Measurements from ENCODE around the gene ATP1A3.
"Not testable (repeated sequence)": the region's sequence is repeated elsewhere in the genome, so short reads cannot be mapped to it uniquely, and the experiment has no call there.

Gene ATP1A3

GRCh38 chr19:41994521-41994971 is 516 bp upstream of the ATP1A3 start:
- in situ Hi-C loops (cut with HindIII; ENCODE audit: low sequenced_read_pairs), result no loop called here
- no peak for TF ChIP-seq CTCF (IDR thresholded peaks at IDR 0.05; ENCODE audit: low read depth, low read length, missing control alignments)
- no peak overlapping the region for H3K4me3 ChIP-seq (ENCODE audit: low read depth, low read length)
- no peak for DNase-seq (ENCODE audit: low read depth)

GRCh38 chr19:41991925-41992569 is 2.0 kb downstream of the ATP1A3 start:
- in situ Hi-C loops (cut with HindIII; ENCODE audit: low sequenced_read_pairs); DNase-seq (ENCODE audit: low read depth): not testable (repeated sequence)

GRCh38 chr19:41991025-41991424 is 3.0 kb downstream of the ATP1A3 start:
- no peak for TF ChIP-seq CTCF (IDR thresholded peaks at IDR 0.05; ENCODE audit: low read depth, low read length, missing control alignments)
- DNase-seq (ENCODE audit: low read depth), result no peak
- in situ Hi-C loops (cut with HindIII; ENCODE audit: low sequenced_read_pairs), result no loop called here
- H3K4me3 ChIP-seq (ENCODE audit: low read depth, low read length), result no peak overlapping the region

More at GRCh38 chr19:41991925-41992569, 2.0 kb downstream of the ATP1A3 start:
- H3K4me3 ChIP-seq (ENCODE audit: low read depth, low read length), result not testable (repeated sequence)

GRCh38 chr19:41990615-41991014 is 3.4 kb downstream of the ATP1A3 start:
- in situ Hi-C loops (cut with HindIII; ENCODE audit: low sequenced_read_pairs), result no loop called here
- TF ChIP-seq CTCF (IDR thresholded peaks at IDR 0.05; ENCODE audit: low read depth, low read length, missing control alignments), result no peak
- no peak overlapping the region for H3K4me3 ChIP-seq (ENCODE audit: low read depth, low read length)
- no peak for DNase-seq (ENCODE audit: low read depth)

GRCh38 chr19:41990028-41990427 is 4.0 kb downstream of the ATP1A3 start:
- no peak for TF ChIP-seq CTCF (IDR thresholded peaks at IDR 0.05; ENCODE audit: low read depth, low read length, missing control alignments)
- no peak overlapping the region for H3K4me3 ChIP-seq (ENCODE audit: low read depth, low read length)
- in situ Hi-C loops (cut with HindIII; ENCODE audit: low sequenced_read_pairs), result no loop called here
- DNase-seq (ENCODE audit: low read depth), result no peak

GRCh38 chr19:41988947-41989346 is 5.1 kb downstream of the ATP1A3 start:
- DNase-seq (ENCODE audit: low read depth), result no peak
- TF ChIP-seq CTCF (IDR thresholded peaks at IDR 0.05; ENCODE audit: low read depth, low read length, missing control alignments), result no peak
- in situ Hi-C loops (cut with HindIII; ENCODE audit: low sequenced_read_pairs), result no loop called here
- H3K4me3 ChIP-seq (ENCODE audit: low read depth, low read length), result no peak overlapping the region

GRCh38 chr19:41987141-41987860 is 6.7 kb downstream of the ATP1A3 start:
- TF ChIP-seq CTCF (IDR thresholded peaks at IDR 0.05; ENCODE audit: low read depth, low read length, missing control alignments), result no peak
- H3K4me3 ChIP-seq (ENCODE audit: low read depth, low read length), result no peak overlapping the region
- no peak for DNase-seq (ENCODE audit: low read depth)
- in situ Hi-C loops (cut with HindIII; ENCODE audit: low sequenced_read_pairs), result no loop called here

All from astrocyte of the cerebellum (primary cell).